Gastroesophageal sphincter (tissue), 3 donors: ENCODE measurements around the gene KCNE2.

Experiments
- EP300 ChIP-seq: sonication (generic); formaldehyde crosslinking; IDR thresholded peaks from one replicate; pipeline ENCODE4 v1.6.1; 2017; ENCODE audit warnings: antibody characterized with exemption, mild to moderate bottlenecking
- POLR2A ChIP-seq, 2 donors: fragments of 450-650 bp; IDR thresholded peaks; one replicate each; pipeline ENCODE4 v1.6.1; 2017; ENCODE audit warnings: antibody characterized with exemption in 2 of 2, mild to moderate bottlenecking in 2 of 2, moderate library complexity in 1 of 2
- POLR2AphosphoS5 ChIP-seq: sonication (generic); formaldehyde crosslinking; IDR thresholded peaks from one replicate; pipeline ENCODE4 v1.6.1; 2017; ENCODE audit warnings: antibody characterized with exemption
- TF ChIP-seq, protein P1 (sequence below), 4 experiments: fragments of 200-600 bp in 2 of 4; fragments of 450-650 bp in 2 of 4; sonication (generic) in 1 of 4; IDR thresholded peaks; one replicate each; pipeline ENCODE4 v1.5.1; 2017 to 2019; ENCODE audit warnings: antibody characterized with exemption in 4 of 4, mild to moderate bottlenecking in 2 of 4, moderate library complexity in 2 of 4

DNA sequence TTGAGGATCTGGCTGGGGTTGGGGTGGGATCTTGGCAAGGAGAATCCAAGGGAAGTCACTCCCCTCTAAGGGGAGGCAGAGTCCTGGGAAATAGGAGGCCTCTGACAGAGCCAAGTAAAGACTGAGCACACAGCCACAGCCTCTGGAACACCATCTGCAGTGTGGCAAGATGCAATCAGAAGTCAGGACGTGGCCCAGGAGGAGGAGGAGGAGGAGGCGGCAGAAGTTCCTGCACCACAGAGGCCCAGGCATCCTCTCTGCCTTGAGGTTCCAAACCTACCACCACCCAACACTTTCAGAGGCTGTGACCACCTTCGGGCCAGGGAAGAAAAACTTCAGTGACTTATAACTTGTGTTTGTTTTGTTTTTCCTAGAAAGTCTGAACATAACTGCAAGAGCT is 23.7 kb upstream of the KCNE2 start:
- TF ChIP-seq, protein P1, sequence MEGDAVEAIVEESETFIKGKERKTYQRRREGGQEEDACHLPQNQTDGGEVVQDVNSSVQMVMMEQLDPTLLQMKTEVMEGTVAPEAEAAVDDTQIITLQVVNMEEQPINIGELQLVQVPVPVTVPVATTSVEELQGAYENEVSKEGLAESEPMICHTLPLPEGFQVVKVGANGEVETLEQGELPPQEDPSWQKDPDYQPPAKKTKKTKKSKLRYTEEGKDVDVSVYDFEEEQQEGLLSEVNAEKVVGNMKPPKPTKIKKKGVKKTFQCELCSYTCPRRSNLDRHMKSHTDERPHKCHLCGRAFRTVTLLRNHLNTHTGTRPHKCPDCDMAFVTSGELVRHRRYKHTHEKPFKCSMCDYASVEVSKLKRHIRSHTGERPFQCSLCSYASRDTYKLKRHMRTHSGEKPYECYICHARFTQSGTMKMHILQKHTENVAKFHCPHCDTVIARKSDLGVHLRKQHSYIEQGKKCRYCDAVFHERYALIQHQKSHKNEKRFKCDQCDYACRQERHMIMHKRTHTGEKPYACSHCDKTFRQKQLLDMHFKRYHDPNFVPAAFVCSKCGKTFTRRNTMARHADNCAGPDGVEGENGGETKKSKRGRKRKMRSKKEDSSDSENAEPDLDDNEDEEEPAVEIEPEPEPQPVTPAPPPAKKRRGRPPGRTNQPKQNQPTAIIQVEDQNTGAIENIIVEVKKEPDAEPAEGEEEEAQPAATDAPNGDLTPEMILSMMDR (IDR thresholded peaks at IDR 0.05): no peak
- no peak for TF ChIP-seq POLR2A (IDR thresholded peaks at IDR 0.05)
- TF ChIP-seq EP300: no peak
- no peak for TF ChIP-seq POLR2AphosphoS5
